Measurements from ENCODE around the gene RASGRP1.

Gene RASGRP1

DNA sequence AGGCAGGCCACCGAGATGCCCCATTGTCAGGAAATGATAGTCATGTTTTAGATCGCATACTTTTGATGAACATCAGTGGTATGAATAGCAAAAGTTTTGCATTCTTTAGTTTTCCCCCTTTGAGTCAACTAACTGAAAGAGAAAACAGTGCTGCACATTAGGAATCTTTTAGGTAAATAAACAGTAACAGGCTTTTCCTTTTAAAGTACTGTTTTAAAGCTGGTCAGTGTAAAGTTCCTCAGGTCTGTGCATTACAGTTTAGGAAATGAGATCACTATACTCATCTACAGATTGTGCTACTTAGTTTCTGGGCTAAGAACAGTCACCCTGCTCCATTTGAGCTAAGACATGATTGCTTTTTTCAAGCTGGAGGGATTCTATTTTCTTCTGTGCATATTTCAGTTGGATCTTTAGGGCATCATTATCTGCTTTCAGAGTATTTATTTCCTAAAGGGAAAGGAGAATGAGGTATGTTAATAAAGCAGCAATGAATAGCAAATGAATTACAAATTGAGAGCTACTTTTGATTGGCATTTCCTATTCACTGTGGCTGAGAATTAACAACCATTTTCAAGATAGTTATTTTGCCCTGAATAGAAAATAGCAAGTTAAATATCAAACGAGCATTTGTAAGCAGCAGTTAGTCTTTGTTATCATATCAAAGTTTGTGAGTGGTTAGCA, 74.2 kb downstream of the RASGRP1 start:
- Histone ChIP-seq H3K36me3 (ENCODE audit: control insufficient read depth, insufficient read depth, low read length) (peaks cover 3% of the 10 kb centered on the region), H3K4me3 (replicated peaks; ENCODE audit: low read depth, low read length) (no peak overlapping the region), H3K27me3 (replicated peaks; ENCODE audit: control insufficient read depth, insufficient read depth, low read length) (no peaks in the 10 kb centered on the region)
- TF ChIP-seq, protein P1, sequence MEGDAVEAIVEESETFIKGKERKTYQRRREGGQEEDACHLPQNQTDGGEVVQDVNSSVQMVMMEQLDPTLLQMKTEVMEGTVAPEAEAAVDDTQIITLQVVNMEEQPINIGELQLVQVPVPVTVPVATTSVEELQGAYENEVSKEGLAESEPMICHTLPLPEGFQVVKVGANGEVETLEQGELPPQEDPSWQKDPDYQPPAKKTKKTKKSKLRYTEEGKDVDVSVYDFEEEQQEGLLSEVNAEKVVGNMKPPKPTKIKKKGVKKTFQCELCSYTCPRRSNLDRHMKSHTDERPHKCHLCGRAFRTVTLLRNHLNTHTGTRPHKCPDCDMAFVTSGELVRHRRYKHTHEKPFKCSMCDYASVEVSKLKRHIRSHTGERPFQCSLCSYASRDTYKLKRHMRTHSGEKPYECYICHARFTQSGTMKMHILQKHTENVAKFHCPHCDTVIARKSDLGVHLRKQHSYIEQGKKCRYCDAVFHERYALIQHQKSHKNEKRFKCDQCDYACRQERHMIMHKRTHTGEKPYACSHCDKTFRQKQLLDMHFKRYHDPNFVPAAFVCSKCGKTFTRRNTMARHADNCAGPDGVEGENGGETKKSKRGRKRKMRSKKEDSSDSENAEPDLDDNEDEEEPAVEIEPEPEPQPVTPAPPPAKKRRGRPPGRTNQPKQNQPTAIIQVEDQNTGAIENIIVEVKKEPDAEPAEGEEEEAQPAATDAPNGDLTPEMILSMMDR (IDR thresholded peaks at IDR 0.05; ENCODE audit: insufficient read depth, low read length, poor library complexity, severe bottlenecking), result no peak
- no peak for DNase-seq (ENCODE audit: extremely low read depth, insufficient read length)

DNA sequence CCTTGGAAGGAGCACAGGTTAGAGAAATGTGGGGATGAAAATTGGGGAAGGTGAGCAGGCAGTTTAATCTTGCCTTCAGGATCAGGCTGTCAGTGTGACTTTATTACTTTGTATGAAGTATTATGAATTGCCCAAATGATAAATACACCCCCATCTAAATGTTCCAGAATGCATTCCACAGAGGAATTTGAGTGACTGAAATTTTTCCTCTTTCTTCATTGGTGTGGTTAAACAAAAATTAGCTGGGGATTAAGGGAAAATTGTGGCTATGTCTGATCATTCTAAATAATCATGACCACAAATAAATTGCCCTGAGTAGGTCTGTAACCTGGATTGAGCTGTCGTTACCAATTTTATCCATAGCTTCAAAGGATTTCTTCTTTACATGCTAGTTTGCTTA, 77.2 kb downstream of the RASGRP1 start:
- TF ChIP-seq, protein P1 (IDR thresholded peaks at IDR 0.05; ENCODE audit: insufficient read depth, low read length, poor library complexity, severe bottlenecking), result no peak
- no peak for DNase-seq (ENCODE audit: extremely low read depth, insufficient read length)
- H3K36me3 ChIP-seq (ENCODE audit: control insufficient read depth, insufficient read depth, low read length), result no peaks in the 10 kb centered on the region; the same call in 1 of the 2 replicates
- no peaks in the 10 kb centered on the region for H3K27me3 ChIP-seq (replicated peaks; ENCODE audit: control insufficient read depth, insufficient read depth, low read length)
- no peak overlapping the region for H3K4me3 ChIP-seq (replicated peaks; ENCODE audit: low read depth, low read length)

DNA sequence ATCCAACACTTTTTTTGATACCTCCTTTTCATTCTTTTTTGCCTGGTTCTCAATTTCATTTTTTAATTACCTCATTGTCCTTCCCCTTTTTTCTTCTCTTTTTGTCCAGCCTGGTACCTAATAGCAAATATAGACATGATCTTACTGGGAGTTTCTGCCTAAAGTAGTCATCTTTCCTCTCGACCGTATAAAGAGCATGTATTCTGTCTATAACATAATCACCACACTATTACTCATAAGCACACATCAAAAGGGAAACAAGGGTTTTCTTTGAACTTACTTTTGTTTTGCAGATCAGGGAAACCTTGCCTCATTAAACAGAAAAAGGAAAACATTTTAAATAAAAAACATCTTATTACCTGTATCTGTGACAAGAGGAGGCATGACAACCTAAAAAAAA, 77.7 kb downstream of the RASGRP1 start:
- H3K4me3 ChIP-seq (replicated peaks; ENCODE audit: low read depth, low read length), result no peak overlapping the region
- no peak for DNase-seq (ENCODE audit: extremely low read depth, insufficient read length)
- TF ChIP-seq, protein P1 (IDR thresholded peaks at IDR 0.05; ENCODE audit: insufficient read depth, low read length, poor library complexity, severe bottlenecking), result no peak
- no peaks in the 10 kb centered on the region; the same call in 1 of the 2 replicates for H3K36me3 ChIP-seq (ENCODE audit: control insufficient read depth, insufficient read depth, low read length)
- no peaks in the 10 kb centered on the region for H3K27me3 ChIP-seq (replicated peaks; ENCODE audit: control insufficient read depth, insufficient read depth, low read length)

DNA sequence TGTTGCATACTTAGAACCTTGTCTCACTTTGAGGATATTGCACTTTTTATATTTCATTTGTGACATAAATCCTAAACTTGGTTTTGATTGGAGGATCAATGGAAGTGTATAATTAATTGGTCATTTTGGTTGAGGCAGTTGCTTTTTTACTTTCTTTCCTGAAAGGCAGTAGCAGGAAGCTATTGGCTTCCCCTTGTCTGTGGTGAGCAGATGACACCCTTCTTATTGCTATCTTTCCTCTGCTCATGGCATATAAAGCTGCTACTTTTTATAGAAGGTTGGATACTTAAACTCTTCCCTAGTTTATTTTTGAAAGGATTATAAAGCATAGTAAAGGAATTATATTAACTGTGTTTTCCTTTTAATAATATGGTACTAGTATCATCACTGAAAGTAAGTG, 82.0 kb downstream of the RASGRP1 start:
- H3K36me3 ChIP-seq (ENCODE audit: control insufficient read depth, insufficient read depth, low read length), result peaks cover 2% of the 10 kb centered on the region; the same call in 1 of the 2 replicates
- no peak for DNase-seq (ENCODE audit: extremely low read depth, insufficient read length)

DNA sequence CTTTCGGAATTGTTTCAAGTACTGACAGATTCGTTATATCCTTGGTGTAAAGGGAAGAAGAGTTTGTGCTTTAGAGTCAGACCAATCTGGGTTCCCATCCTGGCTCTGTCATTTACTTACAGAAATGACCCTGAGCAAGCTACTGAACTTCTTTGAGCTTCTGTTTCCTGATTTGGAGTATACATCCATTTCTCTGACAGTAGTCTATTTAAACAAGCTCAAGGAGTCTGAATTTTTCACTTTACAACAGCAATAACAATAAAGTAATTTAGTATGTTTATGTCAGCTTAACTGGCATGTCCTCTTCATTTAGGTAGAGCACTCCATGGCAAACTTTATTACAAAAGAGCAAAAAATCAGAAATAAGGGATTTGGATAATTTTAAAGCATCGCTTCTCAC, 82.9 kb downstream of the RASGRP1 start:
- Histone ChIP-seq H3K36me3 (ENCODE audit: control insufficient read depth, insufficient read depth, low read length) (peaks cover 5% of the 10 kb centered on the region), H3K27me3 (replicated peaks; ENCODE audit: control insufficient read depth, insufficient read depth, low read length) (no peaks in the 10 kb centered on the region), H3K4me3 (replicated peaks; ENCODE audit: low read depth, low read length) (no peak overlapping the region)
- TF ChIP-seq, protein P1 (IDR thresholded peaks at IDR 0.05; ENCODE audit: insufficient read depth, low read length, poor library complexity, severe bottlenecking), result no peak
- DNase-seq (ENCODE audit: extremely low read depth, insufficient read length), result no peak

More for the DNA sequence above, 82.0 kb downstream of the RASGRP1 start:
- TF ChIP-seq, protein P1 (IDR thresholded peaks at IDR 0.05; ENCODE audit: insufficient read depth, low read length, poor library complexity, severe bottlenecking), result no peak
- Histone ChIP-seq H3K4me3 (replicated peaks; ENCODE audit: low read depth, low read length) (no peak overlapping the region), H3K27me3 (replicated peaks; ENCODE audit: control insufficient read depth, insufficient read depth, low read length) (no peaks in the 10 kb centered on the region)
